Panc1 (cell line): Measurements from ENCODE around the gene KRTAP5-1.

ENCODE experiments used
- POLR2AphosphoS5 ChIP-seq: IDR thresholded peaks from 2 replicates; pipeline ENCODE4 v1.6.1; 2012; ENCODE audit warnings: mild to moderate bottlenecking, low read depth, low read length, moderate library complexity
- TF ChIP-seq, protein P1 (sequence below): fragments of 450-650 bp; IDR thresholded peaks from 2 replicates; pipeline ENCODE4 v1.5.1; 2017; ENCODE audit warnings: mild to moderate bottlenecking
- TF ChIP-seq, protein P2 (sequence below), 2 experiments: IDR thresholded peaks; 2 replicates each; pipeline ENCODE4 v1.6.1; 2011 to 2012; ENCODE audit warnings: low read depth in 2 of 2, control low read depth in 1 of 2, low read length in 1 of 2, mild to moderate bottlenecking in 1 of 2, moderate library complexity in 1 of 2; ENCODE audit not compliant: insufficient read depth in 1 of 2

DNA sequence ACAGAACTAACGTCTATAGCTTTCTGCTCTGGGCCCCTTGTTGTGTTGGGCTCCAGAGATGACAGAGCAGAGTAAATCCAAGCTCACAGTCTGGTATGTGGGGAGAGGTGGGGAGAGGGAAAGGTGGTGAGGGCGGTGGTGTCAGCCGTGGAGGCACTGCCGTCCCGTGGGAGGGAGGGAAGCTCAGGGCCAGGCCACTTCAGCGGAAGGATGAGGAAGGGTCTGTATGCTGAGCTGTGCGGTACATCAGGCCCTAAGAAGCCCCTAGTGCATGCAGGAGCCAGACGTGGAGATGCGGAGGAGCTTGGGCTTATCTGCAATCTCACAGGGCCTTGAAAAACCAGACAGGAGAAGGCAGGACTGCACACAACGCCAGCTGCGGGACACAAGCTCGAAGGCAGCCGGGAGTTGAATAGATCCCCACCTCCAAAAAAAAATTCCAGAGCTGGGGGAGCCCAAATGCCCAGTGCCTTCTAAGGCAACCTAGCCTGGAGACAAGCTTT is 46.0 kb upstream of the KRTAP5-1 start:
- TF ChIP-seq, protein P1, sequence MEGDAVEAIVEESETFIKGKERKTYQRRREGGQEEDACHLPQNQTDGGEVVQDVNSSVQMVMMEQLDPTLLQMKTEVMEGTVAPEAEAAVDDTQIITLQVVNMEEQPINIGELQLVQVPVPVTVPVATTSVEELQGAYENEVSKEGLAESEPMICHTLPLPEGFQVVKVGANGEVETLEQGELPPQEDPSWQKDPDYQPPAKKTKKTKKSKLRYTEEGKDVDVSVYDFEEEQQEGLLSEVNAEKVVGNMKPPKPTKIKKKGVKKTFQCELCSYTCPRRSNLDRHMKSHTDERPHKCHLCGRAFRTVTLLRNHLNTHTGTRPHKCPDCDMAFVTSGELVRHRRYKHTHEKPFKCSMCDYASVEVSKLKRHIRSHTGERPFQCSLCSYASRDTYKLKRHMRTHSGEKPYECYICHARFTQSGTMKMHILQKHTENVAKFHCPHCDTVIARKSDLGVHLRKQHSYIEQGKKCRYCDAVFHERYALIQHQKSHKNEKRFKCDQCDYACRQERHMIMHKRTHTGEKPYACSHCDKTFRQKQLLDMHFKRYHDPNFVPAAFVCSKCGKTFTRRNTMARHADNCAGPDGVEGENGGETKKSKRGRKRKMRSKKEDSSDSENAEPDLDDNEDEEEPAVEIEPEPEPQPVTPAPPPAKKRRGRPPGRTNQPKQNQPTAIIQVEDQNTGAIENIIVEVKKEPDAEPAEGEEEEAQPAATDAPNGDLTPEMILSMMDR, result no peak
- TF ChIP-seq, protein P2, sequence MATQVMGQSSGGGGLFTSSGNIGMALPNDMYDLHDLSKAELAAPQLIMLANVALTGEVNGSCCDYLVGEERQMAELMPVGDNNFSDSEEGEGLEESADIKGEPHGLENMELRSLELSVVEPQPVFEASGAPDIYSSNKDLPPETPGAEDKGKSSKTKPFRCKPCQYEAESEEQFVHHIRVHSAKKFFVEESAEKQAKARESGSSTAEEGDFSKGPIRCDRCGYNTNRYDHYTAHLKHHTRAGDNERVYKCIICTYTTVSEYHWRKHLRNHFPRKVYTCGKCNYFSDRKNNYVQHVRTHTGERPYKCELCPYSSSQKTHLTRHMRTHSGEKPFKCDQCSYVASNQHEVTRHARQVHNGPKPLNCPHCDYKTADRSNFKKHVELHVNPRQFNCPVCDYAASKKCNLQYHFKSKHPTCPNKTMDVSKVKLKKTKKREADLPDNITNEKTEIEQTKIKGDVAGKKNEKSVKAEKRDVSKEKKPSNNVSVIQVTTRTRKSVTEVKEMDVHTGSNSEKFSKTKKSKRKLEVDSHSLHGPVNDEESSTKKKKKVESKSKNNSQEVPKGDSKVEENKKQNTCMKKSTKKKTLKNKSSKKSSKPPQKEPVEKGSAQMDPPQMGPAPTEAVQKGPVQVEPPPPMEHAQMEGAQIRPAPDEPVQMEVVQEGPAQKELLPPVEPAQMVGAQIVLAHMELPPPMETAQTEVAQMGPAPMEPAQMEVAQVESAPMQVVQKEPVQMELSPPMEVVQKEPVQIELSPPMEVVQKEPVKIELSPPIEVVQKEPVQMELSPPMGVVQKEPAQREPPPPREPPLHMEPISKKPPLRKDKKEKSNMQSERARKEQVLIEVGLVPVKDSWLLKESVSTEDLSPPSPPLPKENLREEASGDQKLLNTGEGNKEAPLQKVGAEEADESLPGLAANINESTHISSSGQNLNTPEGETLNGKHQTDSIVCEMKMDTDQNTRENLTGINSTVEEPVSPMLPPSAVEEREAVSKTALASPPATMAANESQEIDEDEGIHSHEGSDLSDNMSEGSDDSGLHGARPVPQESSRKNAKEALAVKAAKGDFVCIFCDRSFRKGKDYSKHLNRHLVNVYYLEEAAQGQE (IDR thresholded peaks at IDR 0.05; ENCODE audit: insufficient read depth in 1 of 2, low read depth in 2 of 2, low read length in 1 of 2), result no peak
- TF ChIP-seq POLR2AphosphoS5, result no peak
